GM21576 (cell line): ENCODE data around the gene WIPF2.

Experiments
- ATAC-seq: cut with Tn5 transposase; IDR thresholded peaks from one replicate; pipeline ENCODE4 v1.9.1; 2021; ENCODE audit warnings: mild to moderate bottlenecking, moderate library complexity; ENCODE audit not compliant: unreplicated experiment

The WIPF2 gene

DNA sequence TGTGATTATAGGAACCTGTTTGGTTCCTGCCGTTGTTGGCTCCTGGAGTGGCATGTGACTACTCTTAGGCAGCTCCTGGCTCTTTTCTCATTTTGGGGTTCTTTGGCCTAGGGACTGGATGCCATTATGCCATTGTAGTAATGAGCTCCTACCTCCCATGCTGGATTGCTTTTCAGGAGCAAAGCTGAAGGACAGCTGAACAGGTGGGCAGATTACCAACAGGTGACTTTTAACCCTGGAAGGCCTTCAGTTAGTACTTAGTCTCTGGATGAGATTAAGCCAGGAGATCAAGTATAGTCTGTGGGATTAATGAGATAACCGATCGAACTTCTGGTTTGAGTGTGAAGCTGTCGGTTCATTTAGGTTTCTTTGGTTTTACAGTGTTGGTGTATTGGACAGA lies 25.2 kb downstream of the WIPF2 start:
- ATAC-seq: no peak

DNA sequence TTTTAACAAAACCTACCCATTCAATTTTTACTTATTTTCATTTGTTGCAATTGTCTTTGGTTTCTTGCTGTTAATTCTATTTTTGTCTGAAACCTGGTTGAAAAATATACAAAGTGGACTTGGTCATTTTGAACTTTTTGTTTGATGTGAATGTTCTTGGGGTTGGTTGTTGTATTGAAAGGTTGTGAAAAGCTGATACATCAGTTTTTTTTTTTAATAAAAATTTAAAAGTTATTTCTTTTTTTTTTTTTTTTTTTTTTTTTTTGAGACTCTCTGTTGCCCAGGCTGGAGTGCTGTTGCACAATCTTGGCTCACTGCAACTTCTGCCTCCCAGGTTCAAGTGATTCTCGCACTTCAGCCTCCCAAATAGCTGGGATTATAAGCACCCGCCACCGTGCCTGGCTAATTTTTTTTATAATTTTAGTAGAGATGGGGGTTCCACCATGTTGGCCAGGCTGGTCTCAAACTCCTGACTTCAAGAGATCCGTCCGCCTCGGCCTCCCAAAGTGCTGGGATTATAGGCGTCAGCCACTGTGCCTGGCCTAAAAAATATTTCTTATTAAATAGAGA lies 28.9 kb downstream of the WIPF2 start:
- no peak for ATAC-seq

DNA sequence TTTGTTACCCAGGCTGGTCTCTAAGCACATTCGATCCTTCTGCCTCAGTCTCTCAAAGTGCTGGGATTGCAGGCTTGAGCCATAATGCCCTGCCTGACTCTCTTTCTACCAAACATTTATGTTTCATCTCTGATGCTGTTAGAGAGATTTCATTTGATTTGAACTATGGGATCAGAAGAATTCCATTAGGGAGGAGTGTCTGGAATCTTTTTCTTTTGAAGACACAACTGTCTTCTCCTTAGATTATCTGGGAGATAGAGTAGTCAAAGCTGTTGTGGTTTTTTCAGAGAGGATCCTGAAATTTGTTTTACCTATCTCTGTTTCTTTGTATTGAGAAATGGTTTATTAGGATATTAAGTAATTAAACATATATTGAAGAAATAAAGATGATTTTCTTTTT lies 29.4 kb downstream of the WIPF2 start:
- no peak for ATAC-seq

DNA sequence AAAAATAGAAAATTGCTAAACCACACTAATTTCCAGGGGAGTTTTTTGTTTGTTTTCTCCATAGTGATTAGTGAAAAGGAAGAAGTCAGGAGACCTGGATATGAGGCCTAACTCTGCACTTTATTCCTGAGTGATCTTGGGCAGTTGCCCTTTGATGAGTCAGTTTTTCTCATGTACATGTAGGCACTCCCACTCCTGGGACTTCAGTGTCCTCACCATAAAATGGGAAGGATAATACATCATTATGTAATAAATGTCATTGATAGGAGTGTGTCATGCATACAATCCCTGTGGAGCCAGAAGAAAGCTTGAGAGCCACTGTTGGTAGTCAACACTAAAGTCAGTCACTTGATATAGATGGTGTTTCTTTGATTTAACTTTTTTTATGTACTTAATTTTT lies 32.5 kb downstream of the WIPF2 start:
- no peak for ATAC-seq

DNA sequence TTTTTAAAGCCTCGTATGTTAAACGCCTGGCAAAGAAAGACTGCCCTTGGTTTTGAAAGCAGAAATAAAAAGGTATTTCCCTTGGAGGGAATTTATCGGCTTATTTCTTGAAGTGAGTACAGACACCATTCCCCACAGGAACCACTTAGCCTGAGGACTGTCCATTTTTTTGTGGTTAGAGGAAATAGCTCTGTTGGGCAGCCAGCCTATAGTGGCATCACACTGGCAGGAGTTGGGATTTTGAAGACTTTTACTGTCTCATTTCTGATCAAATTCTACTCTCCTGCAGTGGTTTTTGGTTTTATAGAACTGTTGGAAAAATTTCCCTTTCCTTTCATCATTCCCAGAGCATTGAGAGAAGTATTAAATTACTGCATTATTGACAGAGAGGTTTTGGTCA lies 34.5 kb downstream of the WIPF2 start:
- no peak for ATAC-seq

DNA sequence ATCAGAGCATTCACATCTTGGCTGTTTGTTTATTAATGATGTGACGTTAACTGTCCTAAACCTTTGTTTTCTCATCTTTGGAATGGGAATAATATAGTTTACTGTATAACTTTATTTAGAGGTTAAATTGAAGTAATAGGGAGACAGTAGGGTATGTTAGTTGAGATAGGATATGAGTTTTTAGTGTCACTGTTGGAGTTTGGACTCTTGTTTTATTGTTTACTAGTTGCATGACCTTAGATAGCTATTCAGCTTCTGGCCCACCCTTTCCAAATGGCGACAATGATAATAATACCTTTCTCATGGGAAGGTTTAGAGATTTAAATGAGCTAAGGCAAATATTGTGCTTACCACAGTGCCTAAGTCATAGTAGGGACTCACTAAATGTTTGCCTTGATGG lies 40.4 kb downstream of the WIPF2 start:
- ATAC-seq: no peak

DNA sequence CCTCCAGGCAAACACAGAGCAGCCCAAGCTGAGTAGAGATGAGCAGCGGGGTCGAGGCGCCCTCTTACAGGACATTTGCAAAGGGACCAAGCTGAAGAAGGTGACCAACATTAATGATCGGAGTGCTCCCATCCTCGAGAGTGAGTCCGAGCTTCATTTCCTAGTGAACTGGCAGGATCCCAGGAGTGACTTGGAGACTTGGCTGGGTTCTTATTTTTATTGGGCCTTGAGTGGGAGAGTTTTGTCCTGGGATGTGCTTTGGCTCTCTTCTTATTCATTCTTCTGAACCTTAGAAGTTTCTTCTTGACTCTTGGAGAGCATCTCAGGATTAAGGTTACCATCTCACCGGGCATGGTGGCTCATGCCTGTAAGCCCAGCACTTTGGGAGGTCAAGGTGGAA lies 41.4 kb downstream of the WIPF2 start:
- no peak for ATAC-seq

DNA sequence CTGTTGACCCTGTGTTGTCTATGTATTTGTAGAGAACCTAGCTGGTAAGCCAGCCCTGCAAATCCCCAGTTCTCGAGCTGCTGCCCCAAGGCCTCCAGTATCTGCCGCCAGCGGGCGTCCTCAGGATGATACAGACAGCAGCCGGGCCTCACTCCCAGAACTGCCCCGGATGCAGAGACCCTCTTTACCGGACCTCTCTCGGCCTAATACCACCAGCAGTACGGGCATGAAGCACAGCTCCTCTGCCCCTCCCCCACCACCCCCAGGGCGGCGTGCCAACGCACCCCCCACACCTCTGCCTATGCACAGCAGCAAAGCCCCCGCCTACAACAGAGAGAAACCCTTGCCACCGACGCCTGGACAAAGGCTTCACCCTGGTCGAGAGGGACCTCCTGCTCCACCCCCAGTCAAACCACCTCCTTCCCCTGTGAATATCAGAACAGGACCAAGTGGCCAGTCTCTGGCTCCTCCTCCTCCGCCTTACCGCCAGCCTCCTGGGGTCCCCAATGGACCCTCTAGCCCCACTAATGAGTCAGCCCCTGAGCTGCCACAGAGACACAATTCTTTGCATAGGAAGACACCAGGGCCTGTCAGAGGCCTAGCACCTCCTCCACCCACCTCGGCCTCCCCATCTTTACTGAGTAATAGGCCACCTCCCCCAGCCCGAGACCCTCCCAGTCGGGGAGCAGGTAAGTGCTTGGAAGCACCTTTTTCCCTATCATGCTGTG lies 45.5 kb downstream of the WIPF2 start:
- no peak for ATAC-seq

DNA sequence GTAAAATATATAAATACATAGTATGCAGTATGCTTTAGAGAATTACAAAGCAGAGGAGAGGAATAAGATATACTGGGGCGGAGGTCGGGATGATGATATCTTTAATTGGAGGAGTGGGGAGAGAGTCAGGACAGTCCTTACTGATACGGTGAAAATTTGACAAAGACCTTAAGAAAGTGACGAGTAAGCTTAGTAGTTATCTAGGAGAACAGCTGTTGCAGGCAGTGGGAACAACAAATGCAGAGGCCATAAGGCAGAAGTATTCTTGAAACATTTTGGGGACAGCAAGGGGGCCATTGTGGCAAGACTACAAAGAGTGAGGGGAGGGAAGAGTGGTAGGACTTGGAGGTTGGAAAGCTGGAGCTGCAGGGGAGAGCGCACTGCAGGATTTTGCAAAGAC lies 46.2 kb downstream of the WIPF2 start:
- ATAC-seq: no peak

DNA sequence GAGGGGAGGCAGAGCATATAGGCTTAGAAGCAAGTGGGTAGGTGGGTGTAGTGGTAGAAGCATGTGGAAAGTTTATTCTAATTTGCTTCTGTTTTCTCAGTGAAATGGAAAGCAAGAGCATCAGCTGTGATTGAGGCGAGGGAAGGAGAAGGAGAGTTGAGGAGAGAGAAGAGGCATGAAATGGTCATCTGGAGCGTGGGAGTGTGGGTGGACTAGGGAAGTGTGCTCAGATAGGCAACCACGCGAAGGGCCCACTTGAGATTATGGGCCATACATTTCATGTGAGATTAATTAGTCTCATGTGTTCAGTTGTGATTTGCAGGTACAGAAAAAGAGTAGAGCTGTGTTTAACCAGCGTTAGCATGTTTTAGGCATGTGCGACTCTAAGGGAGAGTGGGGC lies 47.8 kb downstream of the WIPF2 start:
- ATAC-seq: no peak

DNA sequence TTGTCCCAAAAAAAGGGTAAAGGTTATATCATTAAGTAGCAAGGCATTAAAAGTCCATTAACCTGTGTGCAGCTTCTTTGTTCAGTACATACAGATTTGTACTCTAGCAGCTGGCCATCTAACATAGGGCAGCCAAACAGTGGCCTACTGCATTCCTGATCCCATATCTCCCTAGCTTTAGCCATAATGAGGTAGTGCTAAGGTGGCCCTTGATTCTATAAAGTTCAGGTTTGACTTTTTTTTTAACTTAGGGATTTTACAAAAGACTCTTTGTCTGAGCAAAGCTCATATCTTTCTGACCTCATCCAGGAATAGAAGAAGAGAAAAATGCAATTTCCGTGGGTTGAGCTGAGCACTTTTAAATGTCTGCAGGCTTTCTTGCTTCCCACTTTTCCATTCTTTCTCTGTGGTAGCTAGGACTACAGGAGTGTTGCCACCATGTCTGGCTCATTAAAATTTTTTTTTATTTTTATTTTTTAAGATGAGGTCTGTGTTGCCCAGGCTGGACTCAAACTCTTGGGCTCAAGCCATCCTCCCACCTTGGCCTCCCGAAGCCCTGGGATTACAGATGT lies 49.1 kb downstream of the WIPF2 start:
- no peak for ATAC-seq

DNA sequence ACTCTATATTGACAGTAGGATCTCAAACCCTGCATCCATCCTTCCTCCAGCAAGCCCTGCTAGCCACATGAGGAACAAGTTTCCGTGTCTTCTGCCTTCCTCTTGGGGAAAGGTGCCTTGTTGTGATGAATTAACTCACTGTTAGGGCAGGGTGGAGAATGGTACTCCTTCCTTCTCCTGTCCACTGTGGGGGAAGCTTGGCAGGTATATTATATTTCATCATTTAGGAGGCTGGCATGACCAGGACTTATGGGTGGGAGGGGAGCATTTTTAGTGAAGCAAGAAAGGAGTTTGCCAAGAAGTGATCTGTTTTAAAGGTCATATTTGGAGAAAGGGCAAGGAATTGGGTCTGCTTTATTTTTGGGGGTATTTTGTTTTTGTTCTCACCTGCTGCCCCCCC lies 59.3 kb downstream of the WIPF2 start:
- ATAC-seq: no peak

DNA sequence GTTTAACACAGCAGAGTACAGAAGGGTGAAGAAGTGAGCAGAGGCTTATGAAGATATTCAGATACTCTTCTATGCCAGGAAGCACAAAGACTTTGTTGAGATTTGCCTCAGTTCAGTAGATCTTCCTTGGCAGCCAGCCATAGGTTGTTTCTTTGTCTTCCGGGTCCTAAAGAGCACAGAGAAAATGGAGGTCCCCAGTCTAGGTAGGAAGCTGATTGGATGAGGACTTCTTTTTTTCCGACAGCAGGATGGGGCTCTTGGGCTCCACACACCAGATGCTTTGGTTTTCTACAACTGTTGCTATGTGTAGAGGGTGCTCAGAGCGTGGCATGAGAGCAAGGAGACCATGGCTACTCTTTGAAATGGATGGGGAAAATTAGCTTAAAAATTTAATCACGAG lies 60.3 kb downstream of the WIPF2 start:
- no peak for ATAC-seq

DNA sequence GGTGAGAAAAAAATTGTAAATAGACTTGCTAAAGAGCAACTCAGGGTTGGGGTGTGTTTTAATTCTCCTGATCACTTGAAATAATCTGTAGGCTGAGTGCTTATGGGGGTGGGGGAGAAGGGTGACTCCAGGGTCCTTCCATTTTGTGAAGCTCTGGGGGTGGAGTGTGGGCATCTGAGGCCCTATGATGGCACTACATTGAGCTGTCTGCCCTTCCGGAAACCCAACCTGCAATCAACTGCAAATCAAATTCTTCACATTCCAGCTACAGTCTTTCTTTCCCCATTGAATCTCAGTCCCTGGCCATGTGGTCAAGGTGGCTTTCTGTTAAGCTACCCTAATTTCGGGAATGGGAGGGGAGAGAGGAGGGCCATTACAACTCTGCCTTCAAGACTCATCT lies 62.6 kb downstream of the WIPF2 start:
- ATAC-seq: no peak

DNA sequence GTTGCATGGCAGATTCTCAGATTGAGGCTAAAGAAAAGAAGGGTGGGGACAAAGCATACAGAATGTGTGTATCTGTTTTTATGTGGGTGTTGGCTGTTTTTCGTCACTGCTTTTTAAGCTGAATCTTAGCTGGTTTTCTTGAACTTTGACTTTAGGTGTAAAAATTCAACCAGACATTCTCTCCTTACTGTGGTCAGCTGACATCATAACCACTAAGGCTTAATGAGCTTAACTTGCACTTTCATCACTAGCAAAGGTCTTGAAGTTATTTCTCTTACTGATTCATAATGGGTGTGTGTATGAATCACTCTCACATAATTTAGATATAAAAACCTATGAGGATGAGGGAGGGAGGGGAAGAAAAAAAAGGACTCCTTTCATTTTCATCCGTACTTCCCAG lies 64.6 kb downstream of the WIPF2 start:
- ATAC-seq: no peak

DNA sequence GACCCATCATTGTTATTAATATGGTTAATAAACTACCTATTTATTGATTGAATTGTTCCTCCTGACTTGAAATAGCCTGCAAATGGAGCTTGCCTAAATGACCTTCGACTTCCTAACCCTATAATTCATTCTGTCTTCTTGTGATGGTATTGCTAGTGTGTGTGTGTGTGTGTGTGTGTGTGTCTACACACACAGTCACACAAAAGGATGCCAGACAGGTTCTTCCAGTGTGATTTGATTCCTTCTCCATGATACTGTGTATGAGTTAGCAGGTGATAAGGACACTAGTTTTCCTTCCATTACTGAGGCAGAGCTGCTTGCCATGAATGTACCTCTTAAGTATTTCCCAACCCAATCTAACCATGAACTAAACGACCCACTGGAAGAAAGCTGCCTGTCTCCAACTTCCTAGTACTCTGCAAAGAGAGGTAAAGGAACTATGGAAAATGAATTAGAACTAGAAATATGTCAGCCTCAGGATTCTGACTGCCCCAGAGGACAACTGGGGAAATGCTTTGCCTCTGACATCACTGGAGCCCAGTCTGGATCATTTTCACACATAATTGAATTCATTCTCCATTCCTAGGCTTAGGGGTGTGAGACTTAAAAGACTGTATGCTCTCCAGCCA lies 65.1 kb downstream of the WIPF2 start:
- ATAC-seq: no peak

DNA sequence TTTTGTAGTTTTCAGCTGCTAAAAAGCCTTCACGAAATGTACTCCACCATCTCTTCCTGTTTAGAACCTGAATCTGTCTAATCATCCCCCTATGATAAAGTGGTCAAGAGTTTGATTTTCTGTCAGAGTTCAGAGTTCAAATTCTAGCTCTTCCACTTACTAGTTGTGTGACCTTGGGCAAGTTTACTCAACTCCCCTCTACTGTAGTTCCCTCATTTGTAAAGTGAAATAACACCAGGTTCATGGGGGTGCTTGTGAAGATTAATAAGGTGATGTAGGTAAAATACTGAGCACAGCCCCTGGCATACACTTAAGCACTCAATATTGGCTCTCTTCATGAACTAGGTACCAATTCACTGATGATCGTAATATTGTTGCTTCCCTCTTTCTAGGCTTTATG lies 67.4 kb downstream of the WIPF2 start:
- ATAC-seq: no peak

DNA sequence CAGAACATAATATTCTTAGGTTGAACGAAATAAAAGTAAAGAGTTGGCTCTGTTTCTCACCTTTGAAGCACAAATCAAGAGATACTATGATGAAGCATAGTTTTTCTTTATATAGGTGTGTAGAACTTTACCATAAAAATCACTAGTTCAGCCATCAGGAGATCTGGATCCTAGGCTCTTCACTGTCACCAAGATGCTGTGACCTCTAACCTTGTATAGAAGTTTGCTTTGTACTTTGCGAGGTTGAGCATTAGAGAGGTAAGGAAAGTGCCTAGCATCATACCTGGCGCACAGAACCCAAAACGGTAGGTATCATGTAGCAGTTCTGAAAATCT lies 68.0 kb downstream of the WIPF2 start:
- no peak for ATAC-seq

DNA sequence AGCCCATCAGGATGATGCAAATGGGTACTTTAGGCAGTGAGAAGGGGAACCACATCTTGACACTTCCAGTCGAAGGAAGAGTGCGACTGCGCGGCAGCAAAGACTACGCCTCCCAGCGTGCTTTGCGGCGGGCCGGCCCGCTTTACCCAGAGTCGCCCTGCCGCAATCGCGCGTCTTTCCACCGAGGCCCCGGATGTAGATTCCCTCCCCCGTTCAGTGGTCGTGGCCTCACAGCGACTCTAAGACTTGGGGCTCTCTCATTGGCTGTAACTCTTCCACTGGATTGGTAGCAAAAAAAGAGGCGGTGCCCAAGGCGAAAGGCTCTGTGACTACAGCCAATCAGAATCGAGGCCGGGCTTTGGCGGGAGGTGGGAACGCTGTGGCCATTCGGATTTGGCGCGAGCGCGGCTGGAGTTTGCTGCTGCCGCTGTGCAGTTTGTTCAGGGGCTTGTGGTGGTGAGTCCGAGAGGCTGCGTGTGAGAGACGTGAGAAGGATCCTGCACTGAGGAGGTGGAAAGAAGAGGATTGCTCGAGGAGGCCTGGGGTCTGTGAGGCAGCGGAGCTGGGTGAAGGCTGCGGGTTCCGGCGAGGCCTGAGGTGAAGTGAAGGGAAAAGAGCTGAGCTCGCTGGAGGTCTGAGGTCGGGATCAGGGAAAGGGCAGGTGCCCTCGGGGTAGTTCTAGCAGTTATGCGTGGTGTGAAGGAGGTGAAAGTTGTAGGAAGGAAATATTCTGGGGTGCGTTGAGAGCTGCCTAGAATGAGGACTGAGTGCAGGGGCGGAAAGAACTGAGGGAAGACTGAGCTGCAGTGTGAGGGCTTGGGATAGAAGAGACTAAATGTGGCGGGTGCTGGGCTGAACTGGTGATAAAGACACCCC lies 68.6 kb downstream of the WIPF2 start, which contains the start of gene CDC6:
Gene CDC6, plus strand, starts transcription at position 386 of the 876 bp plus-strand sequence. CDS start 1,542 bp downstream, outside the sequence.
- peak; percentile 93 for ATAC-seq

DNA sequence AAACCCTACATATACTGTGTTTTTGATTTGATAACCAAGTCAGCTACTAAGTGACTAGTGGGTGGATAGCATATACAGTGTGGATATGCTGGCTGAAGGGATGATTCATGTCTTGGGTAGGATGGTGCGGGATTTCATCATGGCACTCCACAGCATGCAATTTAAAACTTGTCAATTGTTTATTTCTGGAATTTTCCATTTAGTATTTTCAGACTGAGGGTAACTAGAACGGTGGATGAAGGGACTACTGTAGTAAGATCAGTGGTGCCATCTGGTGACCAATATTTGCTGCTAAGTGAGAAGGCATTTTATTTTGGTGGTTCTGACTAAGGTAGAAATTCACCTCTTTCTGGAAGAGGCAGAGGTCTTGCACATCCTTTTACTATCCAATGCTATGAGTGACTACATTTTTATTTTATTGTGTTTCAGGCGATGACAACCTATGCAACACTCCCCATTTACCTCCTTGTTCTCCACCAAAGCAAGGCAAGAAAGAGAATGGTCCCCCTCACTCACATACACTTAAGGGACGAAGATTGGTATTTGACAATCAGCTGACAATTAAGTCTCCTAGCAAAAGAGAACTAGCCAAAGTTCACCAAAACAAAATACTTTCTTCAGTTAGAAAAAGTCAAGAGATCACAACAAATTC lies 71.7 kb downstream of the WIPF2 start:
- no peak for ATAC-seq

DNA sequence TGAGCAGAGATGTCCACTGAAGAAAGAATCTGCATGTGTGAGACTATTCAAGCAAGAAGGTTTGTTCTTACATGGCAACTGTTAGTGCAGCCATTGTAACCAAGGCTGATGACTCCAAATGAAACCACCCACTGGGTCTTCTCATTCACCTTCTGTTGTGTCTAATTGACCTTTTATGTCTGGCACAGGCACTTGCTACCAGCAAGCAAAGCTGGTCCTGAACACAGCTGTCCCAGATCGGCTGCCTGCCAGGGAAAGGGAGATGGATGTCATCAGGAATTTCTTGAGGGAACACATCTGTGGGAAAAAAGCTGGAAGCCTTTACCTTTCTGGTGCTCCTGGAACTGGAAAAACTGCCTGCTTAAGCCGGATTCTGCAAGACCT lies 72.2 kb downstream of the WIPF2 start:
- no peak for ATAC-seq
